H9 (cell line): ENCODE results near the gene DTWD2. TPM values are rescaled to one million over a fixed set of nuclear protein-coding genes. Genes with fewer than 3 reads are reported as not detected.

Source experiments
- DNase-seq: peaks from one replicate; pipeline ENCODE4 v3.0.0-alpha.2; 2017
- H2AFZ ChIP-seq: one replicate; pipeline ENCODE4 v1.6.1; 2013; ENCODE audit warnings: mild to moderate bottlenecking, low read length, control low read depth, moderate library complexity
- H2AK5ac ChIP-seq: 2 replicates; pipeline ENCODE4 v1.6.1; 2013; ENCODE audit warnings: low read length, control low read depth, mixed read lengths; ENCODE audit not compliant: insufficient read length
- H2BK120ac ChIP-seq: one replicate; pipeline ENCODE4 v1.6.1; 2013; ENCODE audit warnings: low read depth, mild to moderate bottlenecking, low read length, control low read depth, inconsistent platforms; ENCODE audit not compliant: poor library complexity, severe bottlenecking
- H2BK12ac ChIP-seq: 2 replicates; pipeline ENCODE4 v1.6.1; 2013; ENCODE audit warnings: low read length, control low read depth, mixed read lengths, low read depth; ENCODE audit not compliant: insufficient read length
- H2BK15ac ChIP-seq: 2 replicates; pipeline ENCODE4 v1.6.1; 2013; ENCODE audit warnings: low read depth, low read length, control low read depth
- H2BK20ac ChIP-seq: one replicate; pipeline ENCODE4 v1.6.1; 2013; ENCODE audit warnings: low read depth, mild to moderate bottlenecking, low read length, control low read depth, inconsistent platforms; ENCODE audit not compliant: poor library complexity, severe bottlenecking
- H2BK5ac ChIP-seq: 2 replicates; pipeline ENCODE4 v1.6.1; 2013; ENCODE audit warnings: low read length, control low read depth, mixed read lengths; ENCODE audit not compliant: insufficient read length
- H3K14ac ChIP-seq: 2 replicates; pipeline ENCODE4 v1.6.1; 2013; ENCODE audit warnings: low read length, control low read depth; ENCODE audit not compliant: insufficient read depth
- H3K18ac ChIP-seq: 2 replicates; pipeline ENCODE4 v1.6.1; 2013; ENCODE audit warnings: low read depth, mild to moderate bottlenecking, mixed read lengths, low read length, control low read depth; ENCODE audit not compliant: insufficient read length
- H3K23ac ChIP-seq: 2 replicates; pipeline ENCODE4 v1.6.1; 2013; ENCODE audit warnings: low read length, control low read depth, mixed read lengths, low read depth; ENCODE audit not compliant: insufficient read length
- H3K23me2 ChIP-seq: 2 replicates; pipeline ENCODE4 v1.6.1; 2013; ENCODE audit warnings: low read depth, mild to moderate bottlenecking, mixed read lengths, low read length, control low read depth; ENCODE audit not compliant: insufficient read length, poor library complexity, severe bottlenecking
- H3K27ac ChIP-seq: 2 replicates; pipeline ENCODE4 v1.5.1; 2013; ENCODE audit warnings: low read length, control low read depth, mixed read lengths, low read depth; ENCODE audit not compliant: insufficient read length
- H3K27me3 ChIP-seq: 2 replicates; pipeline ENCODE4 v1.6.1; 2013; ENCODE audit warnings: low read length, control low read depth, inconsistent platforms; ENCODE audit not compliant: insufficient read depth
- H3K4ac ChIP-seq: 2 replicates; pipeline ENCODE4 v1.6.1; 2013; ENCODE audit warnings: low read depth, mild to moderate bottlenecking, control low read depth, inconsistent platforms, low read length, moderate library complexity
- H3K4me1 ChIP-seq: 2 replicates; pipeline ENCODE4 v1.6.1; 2013; ENCODE audit warnings: low read length, control low read depth, inconsistent platforms; ENCODE audit not compliant: insufficient read depth
- H3K4me2 ChIP-seq: 2 replicates; pipeline ENCODE4 v1.6.1; 2013; ENCODE audit warnings: low read length, control low read depth, mixed read lengths; ENCODE audit not compliant: insufficient read length, insufficient read depth
- H3K56ac ChIP-seq: 2 replicates; pipeline ENCODE4 v1.6.1; 2013; ENCODE audit warnings: low read depth, mild to moderate bottlenecking, mixed read lengths, low read length, control low read depth; ENCODE audit not compliant: insufficient read length
- H3K79me1 ChIP-seq: 2 replicates; pipeline ENCODE4 v1.6.1; 2013; ENCODE audit warnings: low read depth, mild to moderate bottlenecking, moderate library complexity, low read length, control low read depth, inconsistent platforms; ENCODE audit not compliant: insufficient read depth, poor library complexity, severe bottlenecking
- H3K79me2 ChIP-seq: 2 replicates; pipeline ENCODE4 v1.6.1; 2013; ENCODE audit warnings: low read length, control low read depth, inconsistent platforms; ENCODE audit not compliant: insufficient read depth
- H3K9ac ChIP-seq: 2 replicates; pipeline ENCODE4 v1.6.1; 2013; ENCODE audit warnings: low read length, control low read depth, mixed read lengths; ENCODE audit not compliant: insufficient read length; ENCODE audit errors: extremely low read depth
- H3K9me3 ChIP-seq: one replicate; pipeline ENCODE4 v1.6.1; 2013; ENCODE audit warnings: low read depth, low read length, inconsistent platforms; ENCODE audit not compliant: control insufficient read depth
- H3T11ph ChIP-seq: one replicate; pipeline ENCODE4 v1.6.1; 2013; ENCODE audit warnings: mild to moderate bottlenecking, low read length, control low read depth, inconsistent platforms
- H4K20me1 ChIP-seq: one replicate; pipeline ENCODE4 v1.6.1; 2013; ENCODE audit not compliant: control insufficient read depth, insufficient read length, insufficient read depth
- H4K5ac ChIP-seq: 2 replicates; pipeline ENCODE4 v1.6.1; 2013; ENCODE audit warnings: low read depth, mild to moderate bottlenecking, mixed read lengths, low read length, control low read depth; ENCODE audit not compliant: insufficient read length
- H4K8ac ChIP-seq: replicated peaks from 2 replicates; pipeline ENCODE4 v1.6.1; 2013; ENCODE audit warnings: low read length, control low read depth, mixed read lengths, low read depth; ENCODE audit not compliant: insufficient read length
- H4K91ac ChIP-seq: 2 replicates; pipeline ENCODE4 v1.6.1; 2013; ENCODE audit warnings: low read depth, mild to moderate bottlenecking, moderate library complexity, mixed read lengths, low read length, control low read depth; ENCODE audit not compliant: insufficient read length
- H3K27ac Mint-ChIP-seq, 3 experiments: 2 replicates in 2 of 3; 3 replicates in 1 of 3; pipeline ENCODE4 v1.8.0; 2020 to 2021; ENCODE audit warnings: mixed read lengths in 3 of 3, mild to moderate bottlenecking in 1 of 3, moderate library complexity in 1 of 3
- H3K27me3 Mint-ChIP-seq: 2 replicates; pipeline ENCODE4 v1.8.0; 2021; ENCODE audit warnings: low read depth, mild to moderate bottlenecking, moderate library complexity, mixed read lengths
- H3K36me3 Mint-ChIP-seq, 3 experiments: 2 replicates in 2 of 3; 3 replicates in 1 of 3; pipeline ENCODE4 v1.8.0; 2020 to 2021; ENCODE audit warnings: low read depth in 3 of 3, mixed read lengths in 3 of 3; ENCODE audit not compliant: insufficient read depth in 1 of 3
- H3K4me1 Mint-ChIP-seq, 2 experiments: 2 replicates each; pipeline ENCODE4 v1.8.0; 2020; ENCODE audit warnings: mixed read lengths in 2 of 2
- H3K4me3 Mint-ChIP-seq, 2 experiments: 2 replicates in 1 of 2; 3 replicates in 1 of 2; pipeline ENCODE4 v1.8.0; 2020 to 2021; ENCODE audit warnings: mild to moderate bottlenecking in 2 of 2, mixed read lengths in 2 of 2, moderate library complexity in 1 of 2
- H3K9me3 Mint-ChIP-seq, 2 experiments: 2 replicates in 1 of 2; 3 replicates in 1 of 2; pipeline ENCODE4 v1.8.0; 2020; ENCODE audit warnings: mild to moderate bottlenecking in 2 of 2, mixed read lengths in 2 of 2, moderate library complexity in 1 of 2
- total RNA-seq: library from RNA; stranded (reverse); gene quantifications from 2 replicates; pipeline ENCODE4 v1.2.1, GENCODE V29; 2021
- TF ChIP-seq, protein P1 (sequence below): fragments of 200-600 bp; sonication (generic); conservative IDR thresholded peaks from 3 replicates; pipeline ENCODE4 v1.8.0; 2021; ENCODE audit warnings: antibody characterized with exemption, mild to moderate bottlenecking

DTWD2 gene
- total RNA-seq, 1 experiment from 2014 or later, result 10.8 TPM

DNA sequence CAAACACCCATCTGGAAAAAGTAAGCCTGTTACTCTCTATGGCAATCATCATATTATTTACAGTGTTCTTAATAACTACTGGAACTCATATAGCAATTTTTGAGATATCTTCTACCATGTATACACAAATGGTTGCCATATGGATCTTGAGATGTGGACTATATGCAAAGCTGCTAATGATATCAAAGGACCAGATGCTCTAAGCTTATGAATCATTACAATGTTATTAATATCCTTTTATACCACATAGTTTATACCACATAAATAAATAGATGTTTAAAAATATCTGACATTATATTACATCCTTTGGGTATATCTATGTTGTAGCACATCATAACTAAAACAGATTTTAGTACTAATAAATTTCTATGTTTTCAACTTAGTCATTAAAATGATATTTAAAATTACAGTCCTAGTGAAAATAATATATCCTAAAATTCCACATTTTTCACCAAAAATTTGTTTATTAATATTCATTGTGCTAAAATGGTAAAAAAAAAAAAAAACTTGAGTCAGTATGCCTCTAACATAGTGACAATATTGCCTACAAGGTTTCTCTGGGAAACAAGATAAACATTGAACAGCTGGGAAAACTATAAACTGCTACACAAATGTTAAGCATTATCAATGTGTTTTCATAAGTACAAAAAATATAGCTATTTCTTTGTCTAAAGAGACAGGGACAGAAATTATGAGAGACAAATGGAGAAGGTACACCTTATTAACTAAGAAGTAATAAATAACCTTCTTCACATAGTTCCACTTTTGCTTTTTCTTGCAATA is 85.5 kb downstream of the DTWD2 start:
- H3K4me1 Mint-ChIP-seq, result peaks cover 13 to 17% of the 10 kb centered on the region in 2 experiments
- no peak overlapping the region for H3K4ac ChIP-seq
- H4K8ac ChIP-seq, result no peak overlapping the region
- H3K79me1 ChIP-seq, result no peaks in the 10 kb centered on the region
- H3K23ac ChIP-seq, result no peak overlapping the region
- H2BK12ac ChIP-seq, result no peak overlapping the region
- no peak overlapping the region for H3K4me2 ChIP-seq
- H3K27me3 ChIP-seq, result no peaks in the 10 kb centered on the region
- H2BK5ac ChIP-seq, result no peak overlapping the region
- H3K9me3 ChIP-seq, result no peaks in the 10 kb centered on the region
- H3K18ac ChIP-seq, result no peak overlapping the region
- H4K5ac ChIP-seq, result no peak overlapping the region
- H3K4me1 ChIP-seq, result no peaks in the 10 kb centered on the region
- DNase-seq, result no peak
- H2BK20ac ChIP-seq, result no peak overlapping the region
- H3K36me3 Mint-ChIP-seq, result no peaks in the 10 kb centered on the region
- no peak overlapping the region for H3K27ac Mint-ChIP-seq
- no peaks in the 10 kb centered on the region for H3K27me3 Mint-ChIP-seq
- H3K27ac ChIP-seq, result no peak overlapping the region
- H3K9me3 Mint-ChIP-seq, result no peaks in the 10 kb centered on the region
- H2BK120ac ChIP-seq, result no peak overlapping the region
- H3T11ph ChIP-seq, result no peak overlapping the region
- H3K9ac ChIP-seq, result no peak overlapping the region
- no peaks in the 10 kb centered on the region for H3K23me2 ChIP-seq
- H3K4me3 Mint-ChIP-seq, result no peak overlapping the region
- H2BK15ac ChIP-seq, result no peak overlapping the region
- TF ChIP-seq, protein P1, sequence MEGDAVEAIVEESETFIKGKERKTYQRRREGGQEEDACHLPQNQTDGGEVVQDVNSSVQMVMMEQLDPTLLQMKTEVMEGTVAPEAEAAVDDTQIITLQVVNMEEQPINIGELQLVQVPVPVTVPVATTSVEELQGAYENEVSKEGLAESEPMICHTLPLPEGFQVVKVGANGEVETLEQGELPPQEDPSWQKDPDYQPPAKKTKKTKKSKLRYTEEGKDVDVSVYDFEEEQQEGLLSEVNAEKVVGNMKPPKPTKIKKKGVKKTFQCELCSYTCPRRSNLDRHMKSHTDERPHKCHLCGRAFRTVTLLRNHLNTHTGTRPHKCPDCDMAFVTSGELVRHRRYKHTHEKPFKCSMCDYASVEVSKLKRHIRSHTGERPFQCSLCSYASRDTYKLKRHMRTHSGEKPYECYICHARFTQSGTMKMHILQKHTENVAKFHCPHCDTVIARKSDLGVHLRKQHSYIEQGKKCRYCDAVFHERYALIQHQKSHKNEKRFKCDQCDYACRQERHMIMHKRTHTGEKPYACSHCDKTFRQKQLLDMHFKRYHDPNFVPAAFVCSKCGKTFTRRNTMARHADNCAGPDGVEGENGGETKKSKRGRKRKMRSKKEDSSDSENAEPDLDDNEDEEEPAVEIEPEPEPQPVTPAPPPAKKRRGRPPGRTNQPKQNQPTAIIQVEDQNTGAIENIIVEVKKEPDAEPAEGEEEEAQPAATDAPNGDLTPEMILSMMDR, result no peak
- no peak overlapping the region for H2AFZ ChIP-seq
- H3K14ac ChIP-seq, result no peak overlapping the region
- no peak overlapping the region for H2AK5ac ChIP-seq
- H3K79me2 ChIP-seq, result no peaks in the 10 kb centered on the region
- no peak overlapping the region for H4K91ac ChIP-seq
- H3K56ac ChIP-seq, result no peak overlapping the region
- no peaks in the 10 kb centered on the region for H4K20me1 ChIP-seq
